ENCODE measurements around the gene ADAMTS20.

GRCh38 chr12:43305065-43305464, 246.9 kb downstream of the ADAMTS20 start:
- no peak for TF ChIP-seq POLR2A (IDR thresholded peaks at IDR 0.05)
- no peak for TF ChIP-seq CTCF (IDR thresholded peaks at IDR 0.05)
- TF ChIP-seq POLR2AphosphoS5 (IDR thresholded peaks at IDR 0.05), result no peak
- no peak for TF ChIP-seq EP300 (IDR thresholded peaks at IDR 0.05)
